Urothelium cell line (cell line): ENCODE data around the gene ZDHHC14.

Experiments used
- DNase-seq: peaks from one replicate; pipeline ENCODE4 v3.0.0; 2011; ENCODE audit warnings: low spot score, mixed read lengths
- FAIRE-seq: peaks from 2 replicates; lab custom pipeline; 2011; peaks lifted over from hg19 to GRCh38; lab: Jason Lieb, UNC

Gene ZDHHC14

DNA sequence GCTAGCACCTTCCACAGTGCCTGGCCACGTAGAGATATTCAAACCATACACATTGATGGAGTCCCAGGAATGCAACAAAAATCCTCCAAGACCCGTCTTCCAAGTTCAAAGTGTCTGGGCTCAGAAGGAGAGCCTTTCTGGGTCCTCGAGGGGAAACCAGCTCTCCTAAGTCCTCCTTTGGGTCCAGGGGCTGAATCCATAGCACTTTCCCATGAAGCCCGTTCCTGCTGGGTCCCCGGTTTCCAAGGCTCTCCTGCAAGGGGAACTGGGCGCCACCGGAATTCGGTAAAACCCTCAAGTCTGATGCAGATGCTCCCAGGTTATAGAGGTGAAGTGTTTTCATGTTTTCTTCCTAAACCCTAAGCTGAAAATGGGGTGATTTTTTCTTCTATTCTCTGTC is 340.8 kb downstream of the ZDHHC14 start:
- no peak for FAIRE-seq

DNA sequence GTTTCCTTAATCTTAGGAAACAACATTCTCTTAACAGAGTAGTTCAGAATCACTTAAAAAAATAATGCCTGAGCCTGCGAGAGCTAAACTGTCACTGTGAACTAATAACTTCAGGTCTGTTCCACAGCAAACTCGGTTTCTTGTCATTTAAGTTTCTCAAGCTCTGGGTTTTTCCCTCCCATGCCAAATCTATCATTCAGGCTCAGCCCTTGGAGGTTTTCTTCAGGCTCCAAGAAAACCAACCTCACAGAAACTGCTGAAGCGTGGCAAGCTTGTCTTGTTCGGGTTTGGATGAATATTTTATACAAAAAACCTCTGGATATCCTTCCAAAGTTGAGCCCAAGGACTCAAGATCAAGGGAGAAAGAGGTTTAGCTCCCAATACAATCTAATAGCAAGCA is 342.4 kb downstream of the ZDHHC14 start:
- no peak for FAIRE-seq

More for the DNA sequence above, 340.8 kb downstream of the ZDHHC14 start:
- no peak for DNase-seq

DNA sequence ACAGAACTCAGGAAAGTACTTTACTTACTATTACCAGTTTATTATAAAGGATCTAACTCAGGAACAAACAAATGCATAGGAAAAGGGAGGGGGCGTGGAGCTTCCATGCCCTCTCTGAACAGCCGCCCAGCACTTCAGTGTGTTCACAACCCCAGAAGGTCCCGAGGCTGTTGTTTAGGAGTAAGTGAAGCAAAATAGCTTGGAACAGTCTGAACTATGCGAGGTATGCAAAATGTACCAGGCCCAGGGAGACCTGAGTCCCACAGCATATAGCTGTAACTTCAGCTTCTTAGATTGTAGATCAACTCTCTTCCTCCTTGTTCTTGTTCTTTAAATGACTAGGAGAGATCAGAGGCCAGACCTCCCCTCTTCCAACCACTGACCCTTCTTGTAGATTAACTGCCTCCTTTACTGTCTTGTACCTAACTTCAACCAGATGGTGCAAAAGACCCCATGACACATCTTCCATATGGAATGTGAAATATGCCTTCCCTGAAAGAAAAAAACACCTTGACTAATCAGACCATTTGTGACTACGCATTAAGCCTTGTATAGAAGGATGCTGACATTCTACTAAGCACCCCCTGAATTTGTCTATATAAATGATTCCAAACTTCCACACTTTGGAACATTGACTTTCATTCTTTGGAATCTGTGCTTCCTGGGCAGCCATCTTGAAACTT is 343.3 kb downstream of the ZDHHC14 start:
- no peak for FAIRE-seq
- DNase-seq, result no peak

More for the DNA sequence above, 342.4 kb downstream of the ZDHHC14 start:
- no peak for DNase-seq

DNA sequence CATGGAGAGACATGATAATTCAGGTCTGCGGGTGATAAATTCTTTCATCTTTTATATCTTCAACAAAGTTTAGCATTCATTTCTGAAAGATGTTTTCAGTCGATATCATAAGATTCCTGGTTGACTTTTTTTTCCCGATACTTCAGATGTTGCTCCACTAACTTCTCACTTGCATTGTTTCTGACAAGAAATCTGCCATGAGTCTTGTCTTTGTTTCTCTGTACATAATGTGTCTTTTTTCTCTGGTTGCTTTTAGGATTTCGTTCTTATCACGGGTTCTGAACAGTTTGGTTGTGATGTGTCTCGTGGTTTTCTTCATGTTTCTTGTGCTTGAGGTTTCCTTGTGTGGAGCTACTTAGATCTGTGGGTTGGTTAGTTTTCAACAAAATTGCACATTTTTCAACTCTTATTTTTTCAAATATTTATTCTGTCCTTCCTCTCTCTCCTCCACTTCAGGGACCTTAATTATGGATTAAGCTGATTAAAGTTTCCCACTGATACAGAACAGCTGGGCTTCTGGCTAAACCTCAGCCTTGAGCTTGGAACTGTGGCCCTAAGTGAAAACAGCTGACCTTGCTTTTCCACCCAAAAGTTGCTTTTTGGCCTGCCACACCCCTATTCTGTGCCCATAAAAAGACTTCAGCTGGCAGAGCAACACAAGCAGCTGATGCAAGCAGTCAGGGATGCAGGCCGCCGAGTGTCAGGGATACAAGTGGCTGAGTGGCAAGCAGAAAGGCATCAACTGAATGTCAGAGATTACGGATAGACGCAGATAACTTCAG is 344.2 kb downstream of the ZDHHC14 start:
- FAIRE-seq, result no peak
- DNase-seq, result no peak

DNA sequence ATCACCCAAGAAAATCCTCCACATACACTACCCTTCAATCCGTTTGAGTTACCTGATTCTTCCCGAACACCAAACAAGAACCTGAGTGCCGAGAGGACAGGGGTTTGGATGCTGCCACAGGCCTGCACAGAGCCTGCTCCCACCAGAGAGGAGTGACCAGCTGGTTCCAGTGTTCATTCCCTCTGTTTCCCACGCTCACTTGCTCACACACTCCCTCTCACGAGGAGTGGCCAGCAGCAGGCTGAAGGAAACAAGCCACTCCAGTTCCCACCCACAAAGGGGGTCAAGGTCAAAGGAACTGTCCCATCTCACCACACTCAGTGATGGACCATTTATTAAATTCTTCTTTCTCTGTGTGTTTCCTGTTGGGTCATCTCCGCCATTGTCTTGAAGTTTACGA is 344.8 kb downstream of the ZDHHC14 start:
- DNase-seq (no peak), FAIRE-seq (no peak)

DNA sequence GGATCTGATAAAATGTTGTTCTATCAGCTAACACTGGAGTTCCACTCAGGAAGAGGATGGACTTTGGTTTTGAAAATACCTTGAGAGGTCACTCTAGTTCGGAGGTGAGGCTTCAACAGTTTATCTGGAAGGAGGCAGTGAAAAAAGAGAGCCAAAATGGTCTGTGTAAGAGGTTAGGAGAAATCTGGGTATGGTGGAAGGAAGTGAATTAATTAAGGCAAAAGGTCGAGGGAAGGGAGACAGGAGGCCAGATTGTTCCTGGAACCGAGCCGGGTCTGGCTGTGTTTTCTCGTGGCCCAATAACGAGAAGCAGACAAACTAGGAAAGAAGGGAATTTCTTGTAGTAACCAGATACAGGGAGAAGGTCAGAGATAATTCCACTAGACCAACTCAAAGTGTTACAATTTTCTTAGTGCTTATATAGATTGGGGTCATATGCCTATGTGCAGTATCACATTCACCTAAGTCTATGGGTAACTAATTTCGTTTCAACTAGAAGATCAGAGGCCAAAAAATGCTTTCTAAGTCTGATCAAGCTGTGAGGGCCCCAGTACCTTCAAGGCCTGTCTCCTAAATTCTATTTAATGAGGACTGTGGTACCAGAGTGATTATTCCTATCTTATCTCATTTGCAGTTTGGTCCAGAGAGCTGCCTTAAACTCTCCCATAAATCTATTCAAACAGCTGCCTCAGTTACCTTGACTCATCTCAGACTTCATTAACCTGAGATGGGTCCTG is 346.1 kb downstream of the ZDHHC14 start:
- FAIRE-seq, result no peak
- DNase-seq, result no peak
